Liver (tissue), 3 donors: ENCODE data around the gene ELL2.

ENCODE experiments used
- GABPA ChIP-seq, 2 donors: IDR thresholded peaks in 1 of 2; conservative IDR thresholded peaks in 1 of 2; 2 replicates each; pipeline ENCODE4 v1.6.1; 2016; ENCODE audit warnings: antibody characterized with exemption in 2 of 2, mild to moderate bottlenecking in 1 of 2, moderate library complexity in 1 of 2
- HNF4G ChIP-seq: IDR thresholded peaks from 2 replicates; pipeline ENCODE4 v1.6.1; 2016; ENCODE audit warnings: antibody characterized with exemption
- TAF1 ChIP-seq: conservative IDR thresholded peaks from 2 replicates; pipeline ENCODE4 v1.6.1; 2016; ENCODE audit warnings: antibody characterized with exemption, mild to moderate bottlenecking
- YY1 ChIP-seq: IDR thresholded peaks from 2 replicates; pipeline ENCODE4 v1.6.1; 2016; ENCODE audit warnings: antibody characterized with exemption, mild to moderate bottlenecking
- TF ChIP-seq, protein P1 (sequence below): fragments of 150-350 bp; IDR thresholded peaks from 2 replicates; pipeline ENCODE4 v1.5.1; 2017; ENCODE audit warnings: improper control_type of control experiment, low read depth, low read length; ENCODE audit not compliant: missing input control
- TF ChIP-seq, protein P2 (sequence below): IDR thresholded peaks from 2 replicates; pipeline ENCODE4 v1.6.1; 2016; ENCODE audit warnings: antibody characterized with exemption
- TF ChIP-seq, protein P3 (sequence below): IDR thresholded peaks from 2 replicates; pipeline ENCODE4 v1.6.1; 2016; ENCODE audit warnings: antibody characterized with exemption, mild to moderate bottlenecking
- donor health status: healthy.
- donor health status: healthy.

DNA sequence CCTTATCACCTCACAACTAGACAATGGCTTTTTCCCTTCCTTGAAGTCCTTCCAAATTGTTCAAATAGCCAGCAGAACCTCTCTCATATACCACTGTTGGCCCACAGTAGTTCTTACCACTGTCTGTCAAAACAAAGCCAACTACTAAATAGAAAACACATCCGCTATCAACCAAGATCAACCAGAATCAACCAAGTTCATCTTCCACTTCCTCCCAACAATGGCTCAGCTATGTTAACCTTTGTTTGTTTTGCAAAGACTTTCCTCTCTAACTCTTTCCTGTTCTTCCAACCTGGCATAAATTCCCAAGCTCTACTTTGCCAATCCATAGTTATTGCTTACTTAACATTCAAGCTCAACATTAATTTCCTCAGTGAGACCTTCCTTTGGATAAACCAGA is 15.2 kb downstream of the ELL2 start:
- TF ChIP-seq, protein P1, sequence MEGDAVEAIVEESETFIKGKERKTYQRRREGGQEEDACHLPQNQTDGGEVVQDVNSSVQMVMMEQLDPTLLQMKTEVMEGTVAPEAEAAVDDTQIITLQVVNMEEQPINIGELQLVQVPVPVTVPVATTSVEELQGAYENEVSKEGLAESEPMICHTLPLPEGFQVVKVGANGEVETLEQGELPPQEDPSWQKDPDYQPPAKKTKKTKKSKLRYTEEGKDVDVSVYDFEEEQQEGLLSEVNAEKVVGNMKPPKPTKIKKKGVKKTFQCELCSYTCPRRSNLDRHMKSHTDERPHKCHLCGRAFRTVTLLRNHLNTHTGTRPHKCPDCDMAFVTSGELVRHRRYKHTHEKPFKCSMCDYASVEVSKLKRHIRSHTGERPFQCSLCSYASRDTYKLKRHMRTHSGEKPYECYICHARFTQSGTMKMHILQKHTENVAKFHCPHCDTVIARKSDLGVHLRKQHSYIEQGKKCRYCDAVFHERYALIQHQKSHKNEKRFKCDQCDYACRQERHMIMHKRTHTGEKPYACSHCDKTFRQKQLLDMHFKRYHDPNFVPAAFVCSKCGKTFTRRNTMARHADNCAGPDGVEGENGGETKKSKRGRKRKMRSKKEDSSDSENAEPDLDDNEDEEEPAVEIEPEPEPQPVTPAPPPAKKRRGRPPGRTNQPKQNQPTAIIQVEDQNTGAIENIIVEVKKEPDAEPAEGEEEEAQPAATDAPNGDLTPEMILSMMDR, result no peak
- TF ChIP-seq, protein P2, sequence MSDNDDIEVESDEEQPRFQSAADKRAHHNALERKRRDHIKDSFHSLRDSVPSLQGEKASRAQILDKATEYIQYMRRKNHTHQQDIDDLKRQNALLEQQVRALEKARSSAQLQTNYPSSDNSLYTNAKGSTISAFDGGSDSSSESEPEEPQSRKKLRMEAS, result no peak
- TF ChIP-seq TAF1, result no peak
- TF ChIP-seq HNF4G, result no peak
- TF ChIP-seq, protein P3, sequence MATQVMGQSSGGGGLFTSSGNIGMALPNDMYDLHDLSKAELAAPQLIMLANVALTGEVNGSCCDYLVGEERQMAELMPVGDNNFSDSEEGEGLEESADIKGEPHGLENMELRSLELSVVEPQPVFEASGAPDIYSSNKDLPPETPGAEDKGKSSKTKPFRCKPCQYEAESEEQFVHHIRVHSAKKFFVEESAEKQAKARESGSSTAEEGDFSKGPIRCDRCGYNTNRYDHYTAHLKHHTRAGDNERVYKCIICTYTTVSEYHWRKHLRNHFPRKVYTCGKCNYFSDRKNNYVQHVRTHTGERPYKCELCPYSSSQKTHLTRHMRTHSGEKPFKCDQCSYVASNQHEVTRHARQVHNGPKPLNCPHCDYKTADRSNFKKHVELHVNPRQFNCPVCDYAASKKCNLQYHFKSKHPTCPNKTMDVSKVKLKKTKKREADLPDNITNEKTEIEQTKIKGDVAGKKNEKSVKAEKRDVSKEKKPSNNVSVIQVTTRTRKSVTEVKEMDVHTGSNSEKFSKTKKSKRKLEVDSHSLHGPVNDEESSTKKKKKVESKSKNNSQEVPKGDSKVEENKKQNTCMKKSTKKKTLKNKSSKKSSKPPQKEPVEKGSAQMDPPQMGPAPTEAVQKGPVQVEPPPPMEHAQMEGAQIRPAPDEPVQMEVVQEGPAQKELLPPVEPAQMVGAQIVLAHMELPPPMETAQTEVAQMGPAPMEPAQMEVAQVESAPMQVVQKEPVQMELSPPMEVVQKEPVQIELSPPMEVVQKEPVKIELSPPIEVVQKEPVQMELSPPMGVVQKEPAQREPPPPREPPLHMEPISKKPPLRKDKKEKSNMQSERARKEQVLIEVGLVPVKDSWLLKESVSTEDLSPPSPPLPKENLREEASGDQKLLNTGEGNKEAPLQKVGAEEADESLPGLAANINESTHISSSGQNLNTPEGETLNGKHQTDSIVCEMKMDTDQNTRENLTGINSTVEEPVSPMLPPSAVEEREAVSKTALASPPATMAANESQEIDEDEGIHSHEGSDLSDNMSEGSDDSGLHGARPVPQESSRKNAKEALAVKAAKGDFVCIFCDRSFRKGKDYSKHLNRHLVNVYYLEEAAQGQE, result no peak
- no peak for TF ChIP-seq YY1
- no peak for TF ChIP-seq GABPA (IDR thresholded peaks at IDR 0.05 in 1 of 2, conservative IDR thresholded peaks at IDR 0.05 in 1 of 2)
